GM23338 (cell line): ENCODE measurements around the gene NLGN1. TPM values are rescaled to one million over a fixed set of nuclear protein-coding genes. Genes with fewer than 3 reads are reported as not detected.

Experiments
- ATAC-seq: fragments of 200-7000 bp; cut with Tn5 transposase; 3 replicates; pipeline ENCODE4 v1.9.1; 2020
- DNase-seq: peaks from one replicate; pipeline ENCODE4 v3.0.0-alpha.2; 2015; ENCODE audit warnings: low spot score
- H2AFZ ChIP-seq: fragments of 200-600 bp; sonication (generic); 2 replicates; pipeline ENCODE4 v1.8.0; 2016; ENCODE audit warnings: antibody characterized with exemption, mild to moderate bottlenecking, moderate library complexity
- H3F3A ChIP-seq: fragments of 200-600 bp; sonication (generic); replicated peaks from 2 replicates; pipeline ENCODE4 v1.8.0; 2017; ENCODE audit warnings: antibody characterized with exemption, mixed run types, low read depth
- H3K27ac ChIP-seq: fragments of 200-600 bp; sonication (generic); 2 replicates; pipeline ENCODE4 v1.6.1; 2016; ENCODE audit warnings: low read depth
- H3K27me3 ChIP-seq: fragments of 200-600 bp; sonication (generic); 2 replicates; pipeline ENCODE4 v1.8.0; 2016; ENCODE audit warnings: mild to moderate bottlenecking, mixed run types, moderate library complexity; ENCODE audit not compliant: insufficient read depth
- H3K36me3 ChIP-seq: fragments of 200-600 bp; sonication (generic); 2 replicates; pipeline ENCODE4 v1.8.0; 2016; ENCODE audit warnings: mild to moderate bottlenecking; ENCODE audit not compliant: insufficient read depth
- H3K4me1 ChIP-seq: fragments of 200-600 bp; sonication (generic); 2 replicates; pipeline ENCODE4 v1.8.0; 2016; ENCODE audit warnings: mild to moderate bottlenecking, moderate library complexity; ENCODE audit not compliant: insufficient read depth
- H3K4me2 ChIP-seq: fragments of 200-600 bp; sonication (generic); 2 replicates; pipeline ENCODE4 v1.7.1; 2017; ENCODE audit warnings: mixed run types
- H3K4me3 ChIP-seq: fragments of 200-600 bp; sonication (generic); 2 replicates; pipeline ENCODE4 v1.6.1; 2016; ENCODE audit warnings: mixed run types
- H3K79me2 ChIP-seq: fragments of 200-600 bp; sonication (generic); replicated peaks from 2 replicates; pipeline ENCODE4 v1.8.0; 2017; ENCODE audit warnings: mild to moderate bottlenecking; ENCODE audit not compliant: insufficient read depth
- H3K9me2 ChIP-seq: fragments of 200-600 bp; sonication (generic); 2 replicates; pipeline ENCODE4 v1.8.0; 2017; ENCODE audit not compliant: insufficient read depth
- H4K20me1 ChIP-seq: fragments of 200-600 bp; sonication (generic); replicated peaks from 2 replicates; pipeline ENCODE4 v1.8.0; 2017; ENCODE audit warnings: mild to moderate bottlenecking; ENCODE audit not compliant: insufficient read depth
- H3K27ac Mint-ChIP-seq: 2 replicates; pipeline ENCODE4 v1.8.0; 2020; ENCODE audit warnings: inconsistent platforms, mild to moderate bottlenecking, moderate library complexity, mixed read lengths
- H3K27me3 Mint-ChIP-seq: 3 replicates; pipeline ENCODE4 v1.8.0; 2022; ENCODE audit warnings: low read depth, mild to moderate bottlenecking, moderate library complexity, mixed read lengths, inconsistent platforms; ENCODE audit not compliant: insufficient read depth, poor library complexity
- H3K36me3 Mint-ChIP-seq: 3 replicates; pipeline ENCODE4 v1.8.0; 2021; ENCODE audit warnings: low read depth, mild to moderate bottlenecking, inconsistent platforms, moderate library complexity, mixed read lengths
- H3K4me1 Mint-ChIP-seq: 3 replicates; pipeline ENCODE4 v1.8.0; 2020; ENCODE audit warnings: mild to moderate bottlenecking, inconsistent platforms, mixed read lengths
- H3K4me3 Mint-ChIP-seq: 3 replicates; pipeline ENCODE4 v1.8.0; 2021; ENCODE audit warnings: moderate library complexity, mild to moderate bottlenecking, inconsistent platforms, mixed read lengths
- H3K9me3 Mint-ChIP-seq: 3 replicates; pipeline ENCODE4 v1.8.0; 2020; ENCODE audit warnings: moderate library complexity, mild to moderate bottlenecking, inconsistent platforms, mixed read lengths
- CREB1 ChIP-seq: fragments of 250-450 bp; sonication (Bioruptor Pico); IDR thresholded peaks from 2 replicates; pipeline ENCODE4 v1.5.0; 2020; ENCODE audit warnings: low read depth, mild to moderate bottlenecking, moderate library complexity
- EZH2 ChIP-seq: fragments of 200-600 bp; sonication (generic); IDR thresholded peaks from one replicate; pipeline ENCODE4 v1.8.0; 2017; ENCODE audit warnings: antibody characterized with exemption, mild to moderate bottlenecking, low read depth; ENCODE audit not compliant: unreplicated experiment
- EZH2phosphoT487 ChIP-seq: fragments of 200-600 bp; sonication (generic); IDR thresholded peaks from one replicate; pipeline ENCODE4 v1.8.1; 2018; ENCODE audit warnings: antibody characterized with exemption; ENCODE audit not compliant: unreplicated experiment
- JUNB ChIP-seq: IDR thresholded peaks from one replicate; pipeline ENCODE4 v1.6.1; 2016; ENCODE audit warnings: antibody characterized with exemption; ENCODE audit not compliant: unreplicated experiment
- NANOG ChIP-seq: IDR thresholded peaks from 2 replicates; pipeline ENCODE4 v1.6.1; 2016; ENCODE audit warnings: antibody characterized with exemption, borderline replicate concordance
- POLR2AphosphoS5 ChIP-seq: IDR thresholded peaks from 2 replicates; pipeline ENCODE4 v1.6.1; 2016; ENCODE audit warnings: antibody characterized with exemption, low read depth
- STAT1 ChIP-seq: IDR thresholded peaks from one replicate; pipeline ENCODE4 v1.6.1; 2016; ENCODE audit warnings: antibody characterized with exemption; ENCODE audit not compliant: unreplicated experiment
- ZNF114 ChIP-seq: fragments of 250-450 bp; sonication (Bioruptor Pico); IDR thresholded peaks from 2 replicates; pipeline ENCODE4 v1.5.0; 2020; ENCODE audit warnings: mild to moderate bottlenecking, moderate library complexity
- polyA plus RNA-seq: library from polyadenylated mRNA; unstranded; fragments of >200 nt; fragmentation: Nextera tagmentation; extraction: Ambion mirVana; gene quantifications from 2 replicates; pipeline ENCODE4 v1.2.1, GENCODE V29; 2016
- total RNA-seq: library from RNA; depleted of rRNA; stranded (reverse); fragments of >200 nt; shearing (Covaris generic); gene quantifications from 2 replicates; pipeline ENCODE4 v1.2.3, GENCODE V29; 2014
- TF ChIP-seq, protein P1 (sequence below): IDR thresholded peaks from 2 replicates; pipeline ENCODE4 v1.6.1; 2016; ENCODE audit warnings: antibody characterized with exemption
- TF ChIP-seq, protein P2 (sequence below): IDR thresholded peaks from one replicate; pipeline ENCODE4 v1.6.1; 2018; ENCODE audit warnings: antibody characterized with exemption; ENCODE audit not compliant: unreplicated experiment

The NLGN1 gene
- total and polyA plus RNA-seq, 2 experiments from 2014 or later: 6.5 to 18.6 TPM

DNA sequence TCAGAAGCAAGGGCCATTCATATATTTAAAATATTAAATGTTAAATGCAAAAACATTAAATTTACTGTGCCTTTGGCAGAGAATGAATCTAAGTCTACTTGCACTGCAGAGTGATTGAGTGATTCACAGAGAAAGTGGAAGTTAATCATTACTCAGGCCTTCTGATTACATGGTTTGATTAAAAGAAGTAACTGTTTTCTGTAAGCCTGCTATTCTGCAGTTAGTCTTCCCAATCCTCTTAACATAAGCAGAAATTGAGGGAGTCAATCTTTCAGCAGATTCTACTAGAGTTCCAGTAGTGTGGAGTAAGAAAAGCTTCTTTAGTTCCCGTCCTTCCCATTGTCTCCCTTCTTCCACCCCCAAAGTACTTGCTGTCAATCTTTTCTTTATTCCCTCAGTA, 1.5 kb downstream of the NLGN1 start (continued):
- TF ChIP-seq, protein P1, sequence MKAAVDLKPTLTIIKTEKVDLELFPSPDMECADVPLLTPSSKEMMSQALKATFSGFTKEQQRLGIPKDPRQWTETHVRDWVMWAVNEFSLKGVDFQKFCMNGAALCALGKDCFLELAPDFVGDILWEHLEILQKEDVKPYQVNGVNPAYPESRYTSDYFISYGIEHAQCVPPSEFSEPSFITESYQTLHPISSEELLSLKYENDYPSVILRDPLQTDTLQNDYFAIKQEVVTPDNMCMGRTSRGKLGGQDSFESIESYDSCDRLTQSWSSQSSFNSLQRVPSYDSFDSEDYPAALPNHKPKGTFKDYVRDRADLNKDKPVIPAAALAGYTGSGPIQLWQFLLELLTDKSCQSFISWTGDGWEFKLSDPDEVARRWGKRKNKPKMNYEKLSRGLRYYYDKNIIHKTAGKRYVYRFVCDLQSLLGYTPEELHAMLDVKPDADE: no peak
- no peak for TF ChIP-seq CREB1
- no peak for TF ChIP-seq JUNB
- TF ChIP-seq POLR2AphosphoS5: no peak
- TF ChIP-seq EZH2phosphoT487: no peak

DNA sequence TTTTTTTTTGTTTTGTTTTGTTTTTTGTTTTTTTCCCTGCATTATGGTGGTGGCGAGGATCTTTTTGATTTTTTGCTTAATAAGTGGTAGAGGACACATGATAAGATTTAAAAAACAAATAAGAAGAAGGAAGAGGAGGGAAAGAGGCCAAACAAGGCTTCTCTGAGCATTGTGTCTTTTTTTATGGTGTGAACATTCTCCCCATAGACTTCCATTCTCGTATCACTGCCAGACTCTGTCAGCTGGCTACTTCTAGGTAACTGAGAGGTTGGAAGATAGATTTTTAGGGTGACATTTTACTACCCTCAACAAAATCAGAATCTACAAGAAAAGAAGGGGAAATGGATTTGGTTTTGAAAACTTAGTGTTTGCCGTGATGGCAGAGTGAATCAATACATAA, 3.8 kb downstream of the NLGN1 start:
- 0 out of 2 replicates have a peak overlapping the region, but pooled peaks have one; percentile 19 for H3K27ac Mint-ChIP-seq
- no peak for DNase-seq
- peaks cover 8% of the 10 kb centered on the region for H3K27me3 Mint-ChIP-seq
- no peaks in the 10 kb centered on the region for H4K20me1 ChIP-seq
- no peak overlapping the region for H3K4me3 Mint-ChIP-seq
- no peaks in the 10 kb centered on the region; the same call in 2 of the 3 replicates for H3K36me3 Mint-ChIP-seq
- H3K4me1 ChIP-seq: peaks cover 10% of the 10 kb centered on the region
- H3K27me3 ChIP-seq: peaks cover 11% of the 10 kb centered on the region
- no peaks in the 10 kb centered on the region for H3F3A ChIP-seq
- H3K4me2 ChIP-seq: no peak overlapping the region
- no peaks in the 10 kb centered on the region for H3K79me2 ChIP-seq
- H3K4me1 Mint-ChIP-seq: peaks cover 22% of the 10 kb centered on the region
- no peak for ATAC-seq
- H2AFZ ChIP-seq: no peak overlapping the region
- no peaks in the 10 kb centered on the region; the same call in 2 of the 3 replicates for H3K9me3 Mint-ChIP-seq
- H3K36me3 ChIP-seq: no peaks in the 10 kb centered on the region
- no peak overlapping the region for H3K27ac ChIP-seq
- TF ChIP-seq NANOG (no peak), ZNF114 (no peak), STAT1 (no peak)
- TF ChIP-seq, protein P2, sequence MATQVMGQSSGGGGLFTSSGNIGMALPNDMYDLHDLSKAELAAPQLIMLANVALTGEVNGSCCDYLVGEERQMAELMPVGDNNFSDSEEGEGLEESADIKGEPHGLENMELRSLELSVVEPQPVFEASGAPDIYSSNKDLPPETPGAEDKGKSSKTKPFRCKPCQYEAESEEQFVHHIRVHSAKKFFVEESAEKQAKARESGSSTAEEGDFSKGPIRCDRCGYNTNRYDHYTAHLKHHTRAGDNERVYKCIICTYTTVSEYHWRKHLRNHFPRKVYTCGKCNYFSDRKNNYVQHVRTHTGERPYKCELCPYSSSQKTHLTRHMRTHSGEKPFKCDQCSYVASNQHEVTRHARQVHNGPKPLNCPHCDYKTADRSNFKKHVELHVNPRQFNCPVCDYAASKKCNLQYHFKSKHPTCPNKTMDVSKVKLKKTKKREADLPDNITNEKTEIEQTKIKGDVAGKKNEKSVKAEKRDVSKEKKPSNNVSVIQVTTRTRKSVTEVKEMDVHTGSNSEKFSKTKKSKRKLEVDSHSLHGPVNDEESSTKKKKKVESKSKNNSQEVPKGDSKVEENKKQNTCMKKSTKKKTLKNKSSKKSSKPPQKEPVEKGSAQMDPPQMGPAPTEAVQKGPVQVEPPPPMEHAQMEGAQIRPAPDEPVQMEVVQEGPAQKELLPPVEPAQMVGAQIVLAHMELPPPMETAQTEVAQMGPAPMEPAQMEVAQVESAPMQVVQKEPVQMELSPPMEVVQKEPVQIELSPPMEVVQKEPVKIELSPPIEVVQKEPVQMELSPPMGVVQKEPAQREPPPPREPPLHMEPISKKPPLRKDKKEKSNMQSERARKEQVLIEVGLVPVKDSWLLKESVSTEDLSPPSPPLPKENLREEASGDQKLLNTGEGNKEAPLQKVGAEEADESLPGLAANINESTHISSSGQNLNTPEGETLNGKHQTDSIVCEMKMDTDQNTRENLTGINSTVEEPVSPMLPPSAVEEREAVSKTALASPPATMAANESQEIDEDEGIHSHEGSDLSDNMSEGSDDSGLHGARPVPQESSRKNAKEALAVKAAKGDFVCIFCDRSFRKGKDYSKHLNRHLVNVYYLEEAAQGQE: no peak
- no peaks in the 10 kb centered on the region for H3K9me2 ChIP-seq
- H3K4me3 ChIP-seq: no peak overlapping the region

DNA sequence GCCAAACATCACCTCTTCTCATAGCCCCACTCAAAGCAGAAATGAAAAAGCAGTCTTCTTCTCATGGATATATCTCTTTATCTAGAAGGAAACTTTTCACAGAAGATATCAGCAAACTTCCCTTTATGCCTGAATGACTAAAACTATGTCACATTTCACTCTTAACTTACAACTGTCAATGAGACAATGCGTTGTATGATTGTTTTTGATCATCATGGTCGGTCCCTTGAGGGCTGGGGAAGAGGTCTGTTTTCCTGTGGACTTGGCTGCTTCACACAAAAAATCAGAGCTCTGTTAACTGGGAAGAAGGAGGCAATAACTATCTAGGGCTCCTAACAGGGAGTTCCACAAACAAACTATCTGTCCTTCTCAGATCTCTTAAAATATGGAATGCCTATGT, 5.1 kb downstream of the NLGN1 start:
- Mint-ChIP-seq H3K9me3 (no peaks in the 10 kb centered on the region; the same call in 2 of the 3 replicates), H3K27ac (no peak overlapping the region), H3K27me3 (no peaks in the 10 kb centered on the region), H3K4me1 (peaks cover 22% of the 10 kb centered on the region), H3K36me3 (no peaks in the 10 kb centered on the region; the same call in 2 of the 3 replicates), H3K4me3 (no peak overlapping the region)
- H3K4me3 ChIP-seq: no peak overlapping the region
- no peak overlapping the region for H3K4me2 ChIP-seq
- H3K79me2 ChIP-seq: no peaks in the 10 kb centered on the region
- TF ChIP-seq EZH2: no peak
- no peak for TF ChIP-seq JUNB
- TF ChIP-seq, protein P1: no peak
- H2AFZ ChIP-seq: no peak overlapping the region
- H3K27me3 ChIP-seq: peaks cover 3% of the 10 kb centered on the region; the same call in 1 of the 2 replicates
- no peaks in the 10 kb centered on the region for H3F3A ChIP-seq
- no peak overlapping the region for H3K27ac ChIP-seq
- peaks cover 10% of the 10 kb centered on the region for H3K4me1 ChIP-seq
- ATAC-seq: no peak
- H4K20me1 ChIP-seq: no peaks in the 10 kb centered on the region
- no peaks in the 10 kb centered on the region for H3K36me3 ChIP-seq
- no peaks in the 10 kb centered on the region for H3K9me2 ChIP-seq
- no peak for DNase-seq
